ENCODE measurements around the gene NEO1.

DNA sequence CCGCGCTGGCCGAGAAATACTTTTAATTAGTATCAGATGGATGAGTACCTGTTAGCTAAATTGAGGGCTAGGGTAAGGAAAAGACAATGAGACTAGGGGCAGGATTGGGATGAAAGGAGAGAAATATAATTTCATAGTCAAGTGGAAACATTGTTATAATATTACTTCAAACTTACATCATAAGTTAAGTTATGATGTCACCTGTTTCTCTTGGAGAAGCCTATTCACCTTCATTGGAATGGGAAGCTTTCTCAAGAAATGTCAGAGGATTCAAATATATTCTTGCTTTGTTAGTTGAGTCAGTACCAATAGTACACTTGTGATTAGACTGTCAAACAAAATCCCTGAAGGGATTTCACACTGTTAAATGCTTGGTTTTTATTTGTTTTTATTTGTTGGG lies 116.2 kb downstream of the NEO1 start:
- TF ChIP-seq POLR2A (IDR thresholded peaks at IDR 0.05), result no peak
- TF ChIP-seq, protein P1, sequence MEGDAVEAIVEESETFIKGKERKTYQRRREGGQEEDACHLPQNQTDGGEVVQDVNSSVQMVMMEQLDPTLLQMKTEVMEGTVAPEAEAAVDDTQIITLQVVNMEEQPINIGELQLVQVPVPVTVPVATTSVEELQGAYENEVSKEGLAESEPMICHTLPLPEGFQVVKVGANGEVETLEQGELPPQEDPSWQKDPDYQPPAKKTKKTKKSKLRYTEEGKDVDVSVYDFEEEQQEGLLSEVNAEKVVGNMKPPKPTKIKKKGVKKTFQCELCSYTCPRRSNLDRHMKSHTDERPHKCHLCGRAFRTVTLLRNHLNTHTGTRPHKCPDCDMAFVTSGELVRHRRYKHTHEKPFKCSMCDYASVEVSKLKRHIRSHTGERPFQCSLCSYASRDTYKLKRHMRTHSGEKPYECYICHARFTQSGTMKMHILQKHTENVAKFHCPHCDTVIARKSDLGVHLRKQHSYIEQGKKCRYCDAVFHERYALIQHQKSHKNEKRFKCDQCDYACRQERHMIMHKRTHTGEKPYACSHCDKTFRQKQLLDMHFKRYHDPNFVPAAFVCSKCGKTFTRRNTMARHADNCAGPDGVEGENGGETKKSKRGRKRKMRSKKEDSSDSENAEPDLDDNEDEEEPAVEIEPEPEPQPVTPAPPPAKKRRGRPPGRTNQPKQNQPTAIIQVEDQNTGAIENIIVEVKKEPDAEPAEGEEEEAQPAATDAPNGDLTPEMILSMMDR (IDR thresholded peaks at IDR 0.05), result no peak
- no peak for TF ChIP-seq POLR2AphosphoS5 (IDR thresholded peaks at IDR 0.05)
